IPS-11a (cell line): Measurements from ENCODE around the gene MKS1.

Experiments used
- H3K4me3 ChIP-seq: one replicate; pipeline ENCODE4 v1.5.1; 2013; ENCODE audit warnings: low read depth, low read length, control low read depth

The MKS1 gene

GRCh38 chr17:58245428-58246103 is 26.5 kb upstream of the MKS1 start:
- no peak overlapping the region for H3K4me3 ChIP-seq

DNA sequence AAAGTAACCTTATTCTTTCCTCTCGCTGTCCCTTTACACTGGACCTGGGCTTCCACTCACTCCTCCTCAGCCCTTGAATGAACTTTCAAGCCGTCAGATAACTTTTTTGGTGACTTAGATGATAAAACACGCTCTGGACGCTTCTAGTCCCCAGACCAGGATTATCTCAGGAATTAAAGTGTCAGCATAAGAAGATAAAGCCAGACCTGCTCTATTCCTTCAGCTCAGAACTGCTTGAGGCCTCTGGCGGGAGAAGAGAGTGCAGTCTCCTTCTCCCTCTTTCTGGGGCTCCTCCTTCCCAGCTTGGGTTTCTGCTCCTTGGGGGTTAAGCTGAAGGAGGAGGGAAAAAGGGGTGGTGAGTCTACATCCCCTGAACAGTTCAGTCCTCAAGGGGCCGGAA is 25.9 kb upstream of the MKS1 start:
- no peak overlapping the region for H3K4me3 ChIP-seq

GRCh38 chr17:58242171-58242784 is 23.2 kb upstream of the MKS1 start:
- H3K4me3 ChIP-seq, result no peak overlapping the region

DNA sequence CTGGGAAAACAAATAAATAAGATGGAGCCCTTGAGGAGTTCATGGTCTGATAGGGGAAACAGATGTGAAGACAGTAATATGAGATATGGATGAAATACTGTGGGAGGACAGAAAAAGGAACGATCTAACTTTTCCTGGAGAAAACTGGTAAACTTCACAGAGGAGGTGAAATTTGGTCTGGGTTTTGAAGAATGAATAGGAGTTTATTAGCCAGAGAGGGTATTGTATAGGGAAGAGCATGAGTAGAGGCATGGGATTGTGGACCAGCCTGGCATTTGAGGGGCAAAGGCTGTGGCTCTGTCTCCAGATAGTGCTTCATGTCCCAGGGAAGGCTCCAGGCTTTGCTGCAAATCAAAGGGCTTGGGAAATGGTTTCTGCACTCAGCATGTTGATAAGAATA is 20.9 kb upstream of the MKS1 start:
- no peak overlapping the region for H3K4me3 ChIP-seq

- no peak within 1 kb of the TSS for H3K4me3 ChIP-seq
Observed at GRCh38 chr17:58238147-58238634, 19.1 kb upstream of the MKS1 start, which contains the start of gene LPO. TSS of gene LPO (plus strand) at chr17:58238584. CDS start at chr17:58242980, 4,396 bp downstream.

GRCh38 chr17:58236394-58236793 is 17.3 kb upstream of the MKS1 start:
- no peak overlapping the region for H3K4me3 ChIP-seq

DNA sequence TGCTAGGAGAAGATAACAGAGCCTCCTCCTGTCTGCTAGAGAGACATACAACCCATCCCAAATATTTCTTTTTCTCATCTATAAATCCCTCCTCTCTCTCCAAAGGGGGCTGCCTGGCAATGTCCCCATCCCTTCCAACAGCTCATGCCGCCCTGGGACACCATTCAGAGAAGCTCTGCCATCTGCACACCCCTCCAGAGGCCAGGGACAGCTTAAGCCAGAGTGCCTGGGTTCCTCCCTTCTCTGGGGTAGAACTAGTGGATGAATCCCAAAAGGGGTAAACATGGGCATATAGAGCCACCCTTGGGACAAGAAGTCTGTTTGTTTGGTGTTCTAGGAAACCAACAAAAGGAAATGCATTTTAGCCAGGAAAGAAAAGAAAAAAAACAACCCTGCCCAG is 16.8 kb upstream of the MKS1 start:
- no peak overlapping the region for H3K4me3 ChIP-seq

DNA sequence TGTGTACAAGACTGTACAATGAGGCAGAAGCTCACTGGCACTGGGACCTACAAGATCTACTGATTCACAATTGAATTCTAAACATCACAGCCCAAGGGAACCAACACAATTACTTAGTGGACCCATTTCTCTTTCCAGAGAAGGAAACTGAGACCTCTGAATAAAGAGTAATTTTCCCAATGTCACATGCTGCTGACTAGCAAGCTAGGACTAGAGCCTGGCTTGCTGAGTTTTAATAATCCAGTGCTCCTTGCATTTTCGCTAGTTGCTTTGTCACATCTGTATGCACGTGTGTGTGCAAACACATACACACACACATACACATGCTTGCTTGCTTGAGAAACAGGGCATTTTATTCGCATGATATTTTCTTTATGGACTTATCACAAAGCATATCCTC is 15.5 kb upstream of the MKS1 start:
- no peak overlapping the region for H3K4me3 ChIP-seq

- H3K4me3 ChIP-seq, result no peak overlapping the region
Observed at GRCh38 chr17:58233543-58233942, 14.5 kb upstream of the MKS1 start.

DNA sequence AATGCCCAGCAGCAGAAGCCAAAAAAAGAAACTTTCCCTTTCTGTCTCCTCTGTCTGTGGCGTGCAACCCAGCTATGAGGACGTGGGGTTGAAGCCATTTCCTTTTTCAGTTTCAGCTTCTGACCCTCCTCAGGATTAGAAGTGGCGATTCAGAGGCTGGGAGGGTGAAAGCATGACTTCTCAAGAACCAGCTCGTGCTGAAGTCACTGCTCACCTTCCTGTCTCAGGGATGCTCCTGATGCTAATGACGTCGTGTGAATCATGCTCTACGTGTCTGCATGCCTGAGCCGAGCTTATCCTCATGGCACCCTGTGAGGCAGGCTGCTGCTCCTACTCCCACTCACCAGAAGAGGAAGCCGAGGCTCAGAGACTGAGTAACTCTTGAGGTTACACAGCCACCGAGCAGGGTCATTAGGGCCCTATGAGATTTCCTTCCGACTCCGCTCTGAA is 13.7 kb upstream of the MKS1 start:
- no peak overlapping the region for H3K4me3 ChIP-seq

DNA sequence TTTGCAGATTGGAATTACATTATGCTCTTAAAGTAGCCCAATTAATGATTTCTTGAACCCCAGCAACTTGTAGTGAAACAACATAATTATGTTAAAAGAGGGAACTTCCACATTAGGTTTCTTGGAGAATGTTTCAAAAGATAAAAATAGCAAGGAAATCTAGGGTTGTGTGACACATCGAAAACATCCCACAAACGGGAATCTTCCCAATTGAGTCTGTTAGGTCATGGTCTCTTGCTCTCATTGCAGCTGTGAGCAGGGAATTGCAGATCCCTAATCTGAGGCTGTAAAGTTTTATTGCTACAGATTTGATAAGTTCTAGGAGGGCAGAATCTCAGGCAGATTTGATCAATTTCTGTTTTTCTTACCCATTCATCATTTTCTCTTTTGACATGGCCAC is 12.6 kb upstream of the MKS1 start:
- H3K4me3 ChIP-seq, result no peak overlapping the region

GRCh38 chr17:58229881-58230280 is 10.8 kb upstream of the MKS1 start:
- no peak overlapping the region for H3K4me3 ChIP-seq

- H3K4me3 ChIP-seq, result no peak overlapping the region
Observed at GRCh38 chr17:58229384-58229783, 10.3 kb upstream of the MKS1 start.

DNA sequence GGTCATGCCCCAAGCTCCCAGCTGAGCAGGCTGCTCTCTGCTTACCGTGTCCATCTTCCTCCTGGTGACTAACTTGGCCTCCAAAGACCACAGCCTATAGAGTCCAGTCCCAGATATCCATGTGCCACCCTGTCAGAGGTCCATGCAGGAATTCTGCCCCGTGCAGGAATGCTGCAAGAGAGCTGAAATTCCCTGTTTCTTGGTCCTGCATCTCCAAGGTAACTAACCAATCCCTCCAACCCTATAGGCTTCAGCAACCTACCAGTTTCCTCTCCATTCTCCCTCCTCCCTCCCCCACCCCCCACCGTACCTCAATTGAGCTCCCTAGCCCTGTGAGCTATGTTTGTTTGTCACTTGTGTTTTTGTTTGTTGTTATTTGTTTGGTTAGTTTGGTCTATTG is 9.6 kb upstream of the MKS1 start:
- H3K4me3 ChIP-seq, result no peak overlapping the region

GRCh38 chr17:58227733-58228132 is 8.7 kb upstream of the MKS1 start:
- H3K4me3 ChIP-seq, result no peak overlapping the region

DNA sequence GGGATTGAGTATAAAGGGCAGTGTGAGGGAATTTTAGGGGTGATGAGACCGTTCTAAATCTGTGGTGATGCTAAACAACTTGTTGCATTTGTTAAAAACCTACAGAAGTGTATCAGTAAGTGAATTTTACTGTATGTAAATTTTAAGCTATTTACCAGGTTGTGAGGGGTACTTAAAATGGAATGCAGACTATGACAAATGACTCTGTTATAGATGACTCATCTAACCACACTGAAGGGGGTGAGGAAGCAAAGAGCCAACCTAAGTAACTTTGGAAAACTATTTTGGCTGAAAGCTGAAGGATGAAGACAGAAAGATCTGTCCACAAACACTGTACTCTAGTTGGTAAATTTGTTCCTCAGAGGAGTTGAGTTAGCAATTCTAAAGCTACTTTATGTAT is 5.3 kb upstream of the MKS1 start:
- H3K4me3 ChIP-seq, result no peak overlapping the region

- H3K4me3 ChIP-seq, result no peak overlapping the region
Observed at GRCh38 chr17:58219789-58220183, 731 bp upstream of the MKS1 start.

- H3K4me3 ChIP-seq, result no peak overlapping the region
Observed at GRCh38 chr17:58217766-58218165, 1.3 kb downstream of the MKS1 start.

- H3K4me3 ChIP-seq, result no peak overlapping the region
Observed at GRCh38 chr17:58215685-58216084, 3.4 kb downstream of the MKS1 start.

GRCh38 chr17:58210922-58211321 is 8.1 kb downstream of the MKS1 start:
- no peak overlapping the region for H3K4me3 ChIP-seq

DNA sequence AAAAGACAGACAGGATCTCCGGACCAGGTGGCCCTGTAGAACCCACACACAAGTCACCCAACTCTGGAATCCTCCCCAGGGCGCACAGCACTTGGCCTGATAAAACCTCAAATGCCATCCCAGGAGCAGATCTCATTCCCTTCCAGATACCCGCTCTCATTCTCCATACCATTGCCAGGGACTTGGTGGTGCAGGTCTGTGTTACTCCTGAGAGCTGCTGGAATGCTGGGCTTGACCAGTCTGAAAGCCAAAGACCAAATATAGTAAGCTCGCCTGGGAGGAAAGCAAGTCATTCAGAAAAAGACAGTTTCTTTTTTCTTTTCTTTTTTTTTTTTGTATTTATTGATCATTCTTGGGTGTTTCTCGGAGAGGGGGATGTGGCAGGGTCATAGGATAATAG is 10.7 kb downstream of the MKS1 start:
- H3K4me3 ChIP-seq, result no peak overlapping the region

DNA sequence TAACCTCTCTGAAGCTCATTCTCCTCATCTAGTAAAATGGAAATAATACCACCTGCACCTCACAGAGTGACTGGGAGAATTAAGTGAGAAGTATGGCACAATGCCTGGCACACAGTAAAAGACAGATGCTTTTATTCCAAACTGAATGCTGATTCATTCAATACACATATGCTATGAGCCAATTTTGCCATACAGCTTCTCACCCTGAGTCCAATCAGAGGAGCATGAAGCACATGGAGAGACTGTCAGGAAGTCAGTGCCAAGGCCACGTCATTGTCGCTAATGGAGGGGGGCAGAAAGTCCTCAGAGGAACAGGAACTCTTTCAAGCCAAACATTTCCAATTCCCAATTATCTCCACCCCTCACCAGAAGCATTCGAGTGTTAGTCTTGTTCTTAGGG is 11.6 kb downstream of the MKS1 start:
- H3K4me3 ChIP-seq, result no peak overlapping the region

DNA sequence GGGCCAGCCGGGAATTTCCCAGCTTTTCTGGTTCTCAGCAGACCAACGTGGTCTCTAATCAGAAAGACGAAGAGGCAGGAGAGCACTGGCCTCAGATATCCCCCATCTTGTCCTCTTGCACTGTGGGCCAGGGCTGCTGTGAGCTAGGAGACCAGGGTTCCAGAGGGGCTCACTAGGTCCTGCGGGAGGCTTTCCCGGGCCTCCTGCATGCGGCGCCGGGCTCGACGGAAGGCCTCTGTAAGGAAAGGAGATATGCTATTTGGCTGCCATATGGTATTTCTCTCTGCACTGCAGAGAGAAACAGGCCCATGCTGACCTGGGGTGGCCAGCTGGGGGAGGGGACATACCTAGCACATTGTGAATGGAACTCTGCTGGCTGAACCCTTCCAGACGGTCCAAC is 13.1 kb downstream of the MKS1 start:
- no peak overlapping the region for H3K4me3 ChIP-seq
